PC-9 (cell line): Measurements from ENCODE around the gene NRK. TPM values are rescaled to one million over a fixed set of nuclear protein-coding genes. Genes with fewer than 3 reads are reported as not detected.

Experiments used
- BruUV-seq: library from RNA; stranded (reverse); fragments of 400-500 nt; replicated peaks from 2 replicates; lab custom pipeline; 2021; lab: Mats Ljungman, UMichigan
- CTCF ChIA-PET: fragments of 300-600 bp; sonication (Branson Sonifier 250); formaldehyde crosslinking; loops from one replicate; lab custom pipeline; 2022; ENCODE audit warnings: antibody characterized with exemption; lab: Charles Lee
- POLR2A ChIA-PET: fragments of 300-600 bp; sonication (Branson Sonifier 250); formaldehyde crosslinking; loops from one replicate; lab custom pipeline; 2022; ENCODE audit warnings: antibody characterized with exemption; ENCODE audit not compliant: unreplicated experiment; lab: Charles Lee
- DNase-seq, 2 experiments: peaks; one replicate each; pipeline versions ENCODE4 v3.0.0 to v3.0.0-alpha.2; 2015 to 2022; ENCODE audit warnings: mixed read lengths in 1 of 2
- H2AFZ ChIP-seq: fragments of 200-600 bp; sonication (generic); 2 replicates; pipeline ENCODE4 v1.8.1; 2017; ENCODE audit warnings: antibody characterized with exemption
- H3F3A ChIP-seq: fragments of 200-600 bp; sonication (generic); 2 replicates; pipeline ENCODE4 v1.8.1; 2017; ENCODE audit warnings: antibody characterized with exemption, mild to moderate bottlenecking, low read depth; ENCODE audit not compliant: insufficient read depth
- H3K27ac ChIP-seq: fragments of 200-600 bp; sonication (generic); 2 replicates; pipeline ENCODE4 v1.6.1; 2016; ENCODE audit warnings: mixed run types
- H3K27me3 ChIP-seq: fragments of 200-600 bp; sonication (generic); 2 replicates; pipeline ENCODE4 v1.6.1; 2016; ENCODE audit warnings: low read depth, mixed run types; ENCODE audit not compliant: insufficient read depth
- H3K36me3 ChIP-seq: fragments of 200-600 bp; sonication (generic); 2 replicates; pipeline ENCODE4 v1.6.1; 2016; ENCODE audit warnings: low read depth, mixed run types
- H3K4me1 ChIP-seq: fragments of 200-600 bp; sonication (generic); replicated peaks from 2 replicates; pipeline ENCODE4 v1.6.1; 2016; ENCODE audit warnings: mixed run types; ENCODE audit not compliant: insufficient read depth
- H3K4me2 ChIP-seq: fragments of 200-600 bp; sonication (generic); 2 replicates; pipeline ENCODE4 v1.6.1; 2017; ENCODE audit warnings: mixed run types
- H3K4me3 ChIP-seq: fragments of 200-600 bp; sonication (generic); 2 replicates; pipeline ENCODE4 v1.6.1; 2016; ENCODE audit warnings: mixed run types
- H3K79me2 ChIP-seq: fragments of 200-600 bp; sonication (generic); 2 replicates; pipeline ENCODE4 v1.6.1; 2017; ENCODE audit warnings: low read depth, mixed run types
- H3K9me2 ChIP-seq: fragments of 200-600 bp; sonication (generic); 2 replicates; pipeline ENCODE4 v1.8.1; 2017; ENCODE audit warnings: mild to moderate bottlenecking; ENCODE audit not compliant: insufficient read depth
- H3K9me3 ChIP-seq: fragments of 200-600 bp; sonication (generic); 2 replicates; pipeline ENCODE4 v1.8.1; 2016; ENCODE audit warnings: low read depth; ENCODE audit not compliant: insufficient read depth
- H4K20me1 ChIP-seq: fragments of 200-600 bp; sonication (generic); 2 replicates; pipeline ENCODE4 v1.8.1; 2017; ENCODE audit not compliant: insufficient read depth
- EZH2 ChIP-seq: fragments of 200-600 bp; sonication (generic); IDR thresholded peaks from 2 replicates; pipeline ENCODE4 v1.8.0; 2017; ENCODE audit warnings: antibody characterized with exemption, low read depth
- intact Hi-C: fragments of 100-400 bp; cut with micrococcal nuclease; formaldehyde crosslinking; loops from one replicate; pipeline ENCODE4 v1.10.0; 2022; ENCODE audit not compliant: unreplicated experiment
- total RNA-seq: library from RNA; stranded (reverse); gene quantifications from 2 replicates; pipeline ENCODE4 v1.2.3, GENCODE V29; 2021
- TF ChIP-seq, protein P1 (sequence below): fragments of 200-600 bp; sonication (generic); conservative IDR thresholded peaks from 2 replicates; pipeline ENCODE4 v1.6.1; 2017; ENCODE audit warnings: mixed run types, antibody characterized with exemption, mild to moderate bottlenecking, moderate library complexity

NRK gene
- total RNA-seq, 1 experiment from 2014 or later, result 0.24 TPM

DNA sequence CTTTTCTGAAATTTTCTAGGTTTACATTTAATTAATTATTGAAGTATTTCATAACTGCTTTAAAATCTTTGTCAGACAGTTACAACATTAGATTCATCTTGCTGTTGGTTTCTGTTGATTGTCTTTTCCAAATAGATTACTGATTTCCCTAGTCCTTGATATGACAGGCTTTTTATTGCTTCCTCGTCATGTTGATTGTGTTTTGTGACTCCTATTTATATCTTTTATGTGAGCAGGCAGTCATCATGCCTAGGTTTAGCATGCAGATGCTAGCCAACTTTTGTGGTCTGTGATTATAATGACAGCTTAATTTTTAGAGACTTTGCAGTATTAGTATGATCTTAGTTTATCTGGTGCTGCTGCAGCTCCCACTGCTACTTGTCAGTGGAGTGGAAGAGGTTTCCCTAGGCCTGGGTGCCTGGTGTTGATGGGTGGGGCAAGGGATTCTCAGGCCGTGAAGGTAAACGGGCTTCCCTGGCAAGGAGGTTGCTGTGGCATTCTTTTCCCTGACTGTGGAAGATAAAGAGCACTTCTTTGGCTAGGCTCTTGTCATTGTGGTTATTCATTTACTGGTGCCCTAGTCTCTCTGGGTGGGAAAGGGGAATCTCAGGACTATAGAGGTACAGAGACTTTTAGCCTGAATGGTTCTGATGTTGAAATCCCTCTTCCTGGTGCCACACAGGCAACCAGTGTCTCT lies 150.5 kb downstream of the NRK start:
- intact Hi-C loops, result no loop called here
- ChIA-PET POLR2A (no interaction called here), CTCF (no interaction called here)
- Histone ChIP-seq H3K27me3 (no peaks in the 10 kb centered on the region), H3K79me2 (no peaks in the 10 kb centered on the region), H3K36me3 (no peaks in the 10 kb centered on the region), H3K9me3 (no peaks in the 10 kb centered on the region), H3F3A (no peaks in the 10 kb centered on the region), H2AFZ (no peak overlapping the region), H3K9me2 (no peaks in the 10 kb centered on the region), H3K4me2 (no peak overlapping the region), H4K20me1 (no peaks in the 10 kb centered on the region), H3K4me3 (no peak overlapping the region), H3K4me1 (no peaks in the 10 kb centered on the region), H3K27ac (no peak overlapping the region)
- no peak for DNase-seq
- no TSS peak for BruUV-seq
- TF ChIP-seq EZH2, result no peak
- TF ChIP-seq, protein P1, sequence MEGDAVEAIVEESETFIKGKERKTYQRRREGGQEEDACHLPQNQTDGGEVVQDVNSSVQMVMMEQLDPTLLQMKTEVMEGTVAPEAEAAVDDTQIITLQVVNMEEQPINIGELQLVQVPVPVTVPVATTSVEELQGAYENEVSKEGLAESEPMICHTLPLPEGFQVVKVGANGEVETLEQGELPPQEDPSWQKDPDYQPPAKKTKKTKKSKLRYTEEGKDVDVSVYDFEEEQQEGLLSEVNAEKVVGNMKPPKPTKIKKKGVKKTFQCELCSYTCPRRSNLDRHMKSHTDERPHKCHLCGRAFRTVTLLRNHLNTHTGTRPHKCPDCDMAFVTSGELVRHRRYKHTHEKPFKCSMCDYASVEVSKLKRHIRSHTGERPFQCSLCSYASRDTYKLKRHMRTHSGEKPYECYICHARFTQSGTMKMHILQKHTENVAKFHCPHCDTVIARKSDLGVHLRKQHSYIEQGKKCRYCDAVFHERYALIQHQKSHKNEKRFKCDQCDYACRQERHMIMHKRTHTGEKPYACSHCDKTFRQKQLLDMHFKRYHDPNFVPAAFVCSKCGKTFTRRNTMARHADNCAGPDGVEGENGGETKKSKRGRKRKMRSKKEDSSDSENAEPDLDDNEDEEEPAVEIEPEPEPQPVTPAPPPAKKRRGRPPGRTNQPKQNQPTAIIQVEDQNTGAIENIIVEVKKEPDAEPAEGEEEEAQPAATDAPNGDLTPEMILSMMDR, result no peak

DNA sequence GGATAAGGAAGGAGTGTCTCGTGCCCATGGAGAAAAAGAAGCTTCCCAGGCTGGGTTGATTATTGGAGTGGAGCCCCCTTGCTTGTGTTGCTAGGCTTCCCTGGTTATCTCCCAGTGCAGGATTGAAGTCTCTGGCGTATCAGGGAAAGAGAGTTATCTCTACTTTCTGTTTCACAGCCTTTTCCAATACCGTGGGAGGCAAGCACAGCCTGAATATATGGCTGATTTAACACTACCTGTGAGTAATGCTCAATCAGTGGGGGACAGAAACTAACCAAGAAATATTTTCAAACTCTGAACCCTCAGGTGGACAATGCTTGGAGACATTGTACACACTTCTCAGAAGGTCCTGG lies 151.0 kb downstream of the NRK start:
- Histone ChIP-seq H3K4me1 (no peaks in the 10 kb centered on the region), H3K4me3 (no peak overlapping the region), H3F3A (no peaks in the 10 kb centered on the region), H3K4me2 (no peak overlapping the region), H4K20me1 (no peaks in the 10 kb centered on the region), H2AFZ (no peak overlapping the region), H3K27me3 (no peaks in the 10 kb centered on the region), H3K36me3 (no peaks in the 10 kb centered on the region), H3K9me2 (no peaks in the 10 kb centered on the region), H3K27ac (no peak overlapping the region), H3K9me3 (no peaks in the 10 kb centered on the region), H3K79me2 (no peaks in the 10 kb centered on the region)
- BruUV-seq, result no TSS peak
- no peak for DNase-seq
- ChIA-PET CTCF (no interaction called here), POLR2A (no interaction called here)
- no peak for TF ChIP-seq EZH2
- TF ChIP-seq, protein P1, result no peak
- intact Hi-C loops, result no loop called here

DNA sequence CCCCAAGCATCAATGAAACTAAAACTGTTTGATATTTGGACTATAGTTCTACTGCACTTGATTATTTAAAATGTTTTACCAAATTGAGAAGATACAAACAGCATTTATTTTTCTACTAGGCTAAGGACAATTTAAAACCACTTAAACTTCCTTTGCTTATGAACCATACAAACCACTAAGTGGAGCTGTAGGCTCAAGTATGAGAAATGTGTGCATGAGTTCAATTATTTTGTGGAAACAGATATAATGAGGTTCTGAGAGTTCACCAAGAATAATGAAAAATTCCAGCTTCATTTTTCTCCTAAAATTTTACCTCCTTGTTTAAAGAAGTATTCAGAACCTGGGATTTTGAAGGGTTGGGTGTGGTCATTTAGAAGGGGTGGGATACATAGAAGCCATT lies 153.0 kb downstream of the NRK start:
- Histone ChIP-seq H3K27me3 (no peaks in the 10 kb centered on the region), H3K4me1 (no peaks in the 10 kb centered on the region), H3K79me2 (no peaks in the 10 kb centered on the region), H4K20me1 (no peaks in the 10 kb centered on the region), H3K9me2 (no peaks in the 10 kb centered on the region), H3K36me3 (no peaks in the 10 kb centered on the region), H3K4me2 (no peak overlapping the region), H3F3A (no peaks in the 10 kb centered on the region), H2AFZ (no peak overlapping the region), H3K4me3 (no peak overlapping the region), H3K27ac (no peak overlapping the region), H3K9me3 (no peaks in the 10 kb centered on the region)
- ChIA-PET CTCF (no interaction called here), POLR2A (no interaction called here)
- intact Hi-C loops, result no loop called here
- no TSS peak for BruUV-seq
- DNase-seq, result peak in 1 of 2 experiments; percentile 37
- TF ChIP-seq, protein P1, result peak; percentile 60
- TF ChIP-seq EZH2, result no peak
